IMR-90 (cell line): Measurements from ENCODE around the gene NPR2.

Experiments
- CTCF ChIP-seq: conservative IDR thresholded peaks from 2 replicates; pipeline ENCODE4 v1.5.1; 2012; ENCODE audit warnings: mild to moderate bottlenecking, low read depth, low read length, improper control_type of control experiment
- FOS ChIP-seq: fragments of 150-350 bp; IDR thresholded peaks from 2 replicates; pipeline ENCODE4 v1.6.1; 2016; ENCODE audit warnings: low read depth, low read length
- MAZ ChIP-seq: IDR thresholded peaks from 2 replicates; pipeline ENCODE4 v1.6.1; 2012; ENCODE audit warnings: low read depth, mild to moderate bottlenecking, low read length, improper control_type of control experiment, moderate library complexity, borderline replicate concordance
- MXI1 ChIP-seq: IDR thresholded peaks from 2 replicates; pipeline ENCODE4 v1.6.1; 2012; ENCODE audit warnings: low read depth, mild to moderate bottlenecking, low read length, moderate library complexity, borderline replicate concordance
- NFE2L2 ChIP-seq: fragments of 150-350 bp; IDR thresholded peaks from 2 replicates; pipeline ENCODE4 v1.6.1; 2016; ENCODE audit warnings: low read depth, mild to moderate bottlenecking, low read length
- POLR2A ChIP-seq: IDR thresholded peaks from 2 replicates; pipeline ENCODE4 v1.6.1; 2012; ENCODE audit warnings: mild to moderate bottlenecking, low read depth, low read length

- TF ChIP-seq POLR2A, result no peak
- no peak for TF ChIP-seq CTCF
- TF ChIP-seq MXI1, result no peak
- TF ChIP-seq FOS, result no peak
- no peak for TF ChIP-seq NFE2L2
- TF ChIP-seq MAZ, result no peak
Observed at GRCh38 chr9:35842020-35842745, 50.8 kb downstream of the NPR2 start.
